HUES64 (cell line): ENCODE measurements around the gene CXCL16.
"Not testable (repeated sequence)": the region's sequence is repeated elsewhere in the genome, so short reads cannot be mapped to it uniquely, and the experiment has no call there.

Experiments
- H3K27ac ChIP-seq: 2 replicates; pipeline ENCODE4 v1.7.0; 2013; ENCODE audit warnings: low read depth, low read length, inconsistent platforms
- H3K27me3 ChIP-seq: 2 replicates; pipeline ENCODE4 v1.6.1; 2013; ENCODE audit warnings: mild to moderate bottlenecking, low read length; ENCODE audit not compliant: insufficient read depth
- H3K36me3 ChIP-seq: 2 replicates; pipeline ENCODE4 v1.6.1; 2013; ENCODE audit warnings: mild to moderate bottlenecking, low read length; ENCODE audit not compliant: insufficient read depth
- H3K4me1 ChIP-seq: 2 replicates; pipeline ENCODE4 v1.6.1; 2013; ENCODE audit warnings: mild to moderate bottlenecking, low read length, moderate library complexity; ENCODE audit not compliant: insufficient read depth
- H3K4me3 ChIP-seq: 2 replicates; pipeline ENCODE4 v1.5.1; 2013; ENCODE audit warnings: mild to moderate bottlenecking, low read length, moderate library complexity
- H3K9ac ChIP-seq: 2 replicates; pipeline ENCODE4 v1.6.1; 2013; ENCODE audit warnings: mild to moderate bottlenecking, low read depth, low read length
- H3K9me3 ChIP-seq: 2 replicates; pipeline ENCODE4 v1.6.1; 2013; ENCODE audit warnings: low read depth, low read length; ENCODE audit not compliant: insufficient read depth
- WGBS: fragments of 150-250, 120-280 bp; methylation state at CpG from one replicate; pipeline ENCODE4 v1.1.7; 2013; ENCODE audit warnings: missing lambda C conversion rate; 5-methylcytosine and 5-hydroxymethylcytosine counted together

CXCL16 gene

DNA sequence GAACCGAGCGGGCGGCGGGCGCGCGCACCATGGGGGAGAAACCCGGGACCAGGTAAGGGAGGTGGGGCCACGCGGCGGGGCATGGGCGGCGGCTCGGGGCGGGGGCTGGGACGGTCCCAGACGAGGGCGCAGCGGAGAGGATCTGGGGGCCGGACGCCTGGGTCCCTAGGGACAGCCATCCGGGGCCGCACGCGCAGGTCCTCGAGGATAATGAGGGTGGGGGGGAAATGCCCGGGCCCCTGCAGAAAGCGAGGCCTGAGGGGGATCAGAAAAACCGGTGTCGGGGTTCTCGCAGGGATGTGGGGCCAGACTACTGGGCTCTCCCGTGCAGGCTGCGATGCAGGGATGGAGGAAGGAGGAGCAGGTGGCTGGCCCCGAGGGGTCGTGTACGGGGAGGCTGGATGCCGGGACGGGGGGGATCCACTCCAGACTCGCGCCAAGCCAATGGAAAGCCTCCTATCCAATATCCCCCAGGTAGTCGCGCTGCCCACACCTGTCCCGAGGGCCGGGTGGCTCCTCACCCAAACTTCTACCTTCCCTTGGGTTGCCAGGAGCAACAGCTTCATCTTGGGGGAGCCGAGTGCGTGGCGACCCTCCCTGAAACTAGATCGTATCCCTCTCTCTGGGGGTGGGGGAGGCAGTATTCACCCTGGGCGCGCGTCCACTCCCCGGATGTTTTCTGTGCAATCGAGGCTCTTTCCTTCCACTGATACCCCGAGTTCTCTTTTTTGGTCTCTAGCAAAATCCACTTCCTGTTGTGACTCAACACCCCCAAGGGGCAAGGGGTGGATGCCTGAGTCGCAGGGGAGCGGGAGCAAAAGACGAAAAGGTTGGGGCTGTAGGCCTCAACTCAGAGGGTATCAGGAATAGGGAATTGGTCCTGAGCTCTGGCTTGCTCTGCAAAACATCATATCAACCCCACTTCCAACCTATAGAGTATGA lies 28.8 kb downstream of the CXCL16 start:
- no peaks in the 10 kb centered on the region for H3K9me3 ChIP-seq
- H3K4me3 ChIP-seq: peak overlapping the region; percentile 80
- peak overlapping the region; percentile 64 for H3K9ac ChIP-seq
- H3K4me1 ChIP-seq: peaks cover 10% of the 10 kb centered on the region
- WGBS: 13% methylated on average over 50 of the region's 57 CpGs
- H3K27ac ChIP-seq: peak overlapping the region; percentile 39; the same call in 1 of the 2 replicates
- H3K36me3 ChIP-seq: peaks cover 4% of the 10 kb centered on the region; the same call in 1 of the 2 replicates
- H3K27me3 ChIP-seq: 0 out of 2 replicates have a peak, but pooled peaks cover 3% of the 10 kb centered on the region

DNA sequence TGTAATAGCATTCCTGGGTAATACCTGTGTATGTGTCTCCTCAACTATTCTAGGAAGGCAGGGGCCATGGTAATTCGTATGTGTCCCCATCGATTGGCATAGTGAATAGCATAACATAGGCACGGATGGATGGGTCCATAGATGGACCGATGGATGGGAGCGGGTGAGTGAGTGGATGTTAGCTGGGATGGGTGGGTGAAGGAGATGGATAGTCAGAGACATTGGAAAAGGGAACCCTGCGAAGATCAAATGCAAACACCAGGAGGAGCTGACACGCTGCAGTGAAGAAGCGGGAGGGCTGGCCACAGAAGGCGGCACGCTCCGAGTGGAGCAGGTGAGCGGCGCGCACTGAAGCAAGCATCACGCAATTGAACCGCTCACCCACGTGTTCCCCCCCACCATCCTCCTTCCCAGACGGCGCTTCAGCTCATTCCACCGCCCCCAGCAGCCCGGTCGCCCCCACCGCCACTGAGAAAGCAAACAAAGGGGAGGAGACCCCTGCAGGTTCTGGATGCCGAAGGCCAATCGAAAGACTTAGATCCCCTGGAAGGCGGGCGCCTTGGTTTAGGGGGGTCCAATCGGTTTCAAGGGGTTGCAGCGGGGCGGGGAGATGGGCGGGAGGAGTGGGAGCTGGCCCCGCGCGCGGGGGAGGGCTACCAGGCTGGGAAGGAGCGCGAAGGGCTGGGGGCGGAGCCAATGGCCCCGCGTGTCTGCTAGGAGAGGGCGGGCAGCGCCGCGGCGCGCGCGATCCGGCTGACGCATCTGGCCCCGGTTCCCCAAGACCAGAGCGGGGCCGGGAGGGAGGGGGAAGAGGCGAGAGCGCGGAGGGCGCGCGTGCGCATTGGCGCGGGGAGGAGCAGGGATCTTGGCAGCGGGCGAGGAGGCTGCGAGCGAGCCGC lies 29.7 kb downstream of the CXCL16 start, which contains the start of gene ARRB2:
Gene ARRB2, plus strand, starts transcription at position 839 of the 899 bp plus-strand sequence. CDS start 90 bp downstream, outside the sequence.
- no peaks in the 10 kb centered on the region for H3K9me3 ChIP-seq
- H3K36me3 ChIP-seq: no peaks in the 10 kb centered on the region
- peak within 1 kb of the TSS; percentile 39; the same call in 1 of the 2 replicates for H3K27ac ChIP-seq
- peak within 1 kb of the TSS; percentile 64 for H3K9ac ChIP-seq
- H3K27me3 ChIP-seq: 0 out of 2 replicates have a peak, but pooled peaks cover 3% of the 10 kb centered on the region
- H3K4me1 ChIP-seq: peaks cover 10% of the 10 kb centered on the region
- peak within 1 kb of the TSS; percentile 80 for H3K4me3 ChIP-seq
- under 1% methylated on average over 67 of the region's 67 CpGs for WGBS

DNA sequence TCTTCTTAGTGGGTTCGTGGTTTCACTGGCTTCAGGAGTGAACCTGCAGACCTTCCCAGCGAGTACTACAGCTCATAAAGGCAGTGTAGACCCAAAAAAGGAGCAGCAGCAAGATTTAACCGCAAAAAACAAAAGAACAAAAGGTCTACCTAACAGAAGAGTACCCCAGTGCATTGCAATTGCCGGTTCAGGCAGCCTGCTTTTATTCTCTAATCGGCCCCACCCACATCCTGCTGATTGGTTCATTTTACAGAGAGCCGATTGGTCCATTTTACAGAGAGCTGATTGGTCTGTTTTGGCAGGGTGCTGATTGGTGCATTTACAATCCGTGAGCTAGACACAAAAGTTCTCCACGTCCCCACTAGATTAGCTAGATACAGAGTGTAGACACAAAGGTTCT lies 31.3 kb downstream of the CXCL16 start:
- Histone ChIP-seq H3K9ac (no peak overlapping the region), H3K9me3 (no peaks in the 10 kb centered on the region), H3K4me3 (no peak overlapping the region), H3K27me3 (0 out of 2 replicates have a peak, but pooled peaks cover 3% of the 10 kb centered on the region), H3K27ac (no peak overlapping the region), H3K4me1 (peaks cover 10% of the 10 kb centered on the region), H3K36me3 (no peaks in the 10 kb centered on the region)
- WGBS: 90% methylated on average over 7 of the region's 8 CpGs

DNA sequence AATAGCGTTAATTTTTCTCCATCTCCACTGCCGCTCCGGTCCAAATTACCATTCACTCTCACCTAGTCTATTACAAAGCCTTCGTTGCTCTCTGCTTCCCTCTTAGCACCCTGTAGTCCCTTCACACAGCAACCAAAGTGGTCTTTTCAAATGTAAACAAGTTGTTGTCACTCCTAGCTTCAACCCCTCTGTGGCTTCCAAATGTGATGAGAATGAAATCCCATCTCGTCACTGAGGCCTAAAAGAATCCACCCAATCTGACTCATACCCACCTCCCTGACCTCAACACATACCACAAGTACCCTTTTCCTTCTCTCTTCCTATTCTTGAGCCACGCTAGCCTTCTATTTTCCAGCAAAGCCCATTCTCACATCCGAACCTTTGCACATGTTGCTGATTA lies 33.6 kb downstream of the CXCL16 start:
- Histone ChIP-seq H3K9me3 (no peaks in the 10 kb centered on the region), H3K36me3 (peaks cover 4% of the 10 kb centered on the region; the same call in 1 of the 2 replicates), H3K4me1 (peaks cover 4% of the 10 kb centered on the region), H3K27ac (no peak overlapping the region; the same call in 1 of the 2 replicates), H3K9ac (no peak overlapping the region), H3K4me3 (no peak overlapping the region), H3K27me3 (no peaks in the 10 kb centered on the region)
- 27% methylated on average over 7 of the region's 7 CpGs for WGBS

DNA sequence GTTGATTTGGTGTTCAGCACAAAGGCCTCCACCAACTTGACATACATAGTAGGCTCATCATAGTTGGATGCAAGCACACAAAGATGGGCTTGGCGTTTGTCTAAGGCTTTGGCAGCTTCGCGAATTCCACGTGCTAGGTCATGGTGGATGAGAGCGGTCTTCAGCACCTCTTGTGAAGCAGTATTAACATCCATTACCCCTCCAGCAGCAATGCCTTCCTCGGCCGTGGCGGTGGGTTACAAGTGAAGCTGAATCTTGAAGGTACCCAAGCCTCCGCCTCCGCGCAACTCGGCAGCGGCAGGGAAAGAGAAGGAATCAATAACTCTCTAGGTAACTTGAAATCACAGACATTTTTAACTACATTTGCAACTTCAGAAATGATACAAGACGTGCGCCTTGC lies 34.7 kb downstream of the CXCL16 start:
- H3K4me1 ChIP-seq: peaks cover 3% of the 10 kb centered on the region; the same call in 1 of the 2 replicates
- H3K9me3 ChIP-seq: no peaks in the 10 kb centered on the region
- peak overlapping the region; percentile 95 for H3K4me3 ChIP-seq

DNA sequence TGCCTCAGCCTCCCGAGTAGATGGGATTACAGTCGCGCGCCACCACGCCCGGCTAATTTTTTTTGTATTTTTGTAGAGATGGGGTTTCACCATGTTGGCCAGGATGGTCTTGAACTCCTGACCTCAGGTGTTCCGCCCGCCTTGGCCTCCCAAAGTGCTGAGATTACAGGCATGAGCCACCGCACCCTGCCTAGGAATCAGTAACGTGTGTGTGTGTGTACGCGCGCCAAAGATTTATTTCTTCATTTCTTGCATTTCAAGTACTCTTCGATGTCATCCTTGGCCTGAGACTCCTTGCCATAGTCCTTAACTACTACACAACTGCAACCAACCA lies 35.2 kb downstream of the CXCL16 start:
- not testable (repeated sequence) for H3K27me3 ChIP-seq, H3K36me3 ChIP-seq, H3K9me3 ChIP-seq, H3K4me1 ChIP-seq
- Histone ChIP-seq H3K27ac (peak overlapping the region; percentile 86; the same call in 1 of the 2 replicates), H3K9ac (peak overlapping the region; percentile 96), H3K4me3 (peak overlapping the region; percentile 95)
- WGBS: 79% methylated on average over 14 of the region's 14 CpGs

More for the DNA sequence above, 34.7 kb downstream of the CXCL16 start:
- peaks cover 4% of the 10 kb centered on the region; the same call in 1 of the 2 replicates for H3K36me3 ChIP-seq
- 0 out of 2 replicates have a peak overlapping the region, but pooled peaks have one; percentile 30 for H3K27ac ChIP-seq
- H3K27me3 ChIP-seq: no peaks in the 10 kb centered on the region
- WGBS: 92% methylated on average over 15 of the region's 15 CpGs
- no peak overlapping the region; the same call in 1 of the 2 replicates for H3K9ac ChIP-seq

DNA sequence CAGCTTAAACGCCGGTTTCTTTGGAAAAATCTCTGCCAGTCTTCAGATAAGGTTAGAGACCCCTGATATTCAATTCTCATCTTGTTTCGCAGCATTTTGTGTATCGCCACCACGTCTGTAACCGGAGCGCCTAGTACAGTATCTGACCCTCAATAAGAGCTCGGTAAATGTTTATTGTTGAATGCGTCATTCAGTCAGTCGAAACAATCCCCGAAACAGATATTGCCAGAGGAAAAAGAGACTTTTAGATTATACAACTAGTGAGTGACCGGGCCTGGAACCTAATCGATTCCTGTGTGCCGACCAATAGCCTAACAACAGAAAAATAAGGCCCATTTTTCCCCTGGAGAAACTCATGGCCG lies 36.4 kb downstream of the CXCL16 start:
- Histone ChIP-seq H3K36me3 (peaks cover 7% of the 10 kb centered on the region), H3K27me3 (no peaks in the 10 kb centered on the region), H3K9me3 (no peaks in the 10 kb centered on the region), H3K9ac (peak overlapping the region; percentile 96), H3K4me1 (peaks cover 3% of the 10 kb centered on the region; the same call in 1 of the 2 replicates), H3K27ac (peak overlapping the region; percentile 86; the same call in 1 of the 2 replicates), H3K4me3 (peak overlapping the region; percentile 95)
- WGBS: 4% methylated on average over 15 of the region's 15 CpGs

DNA sequence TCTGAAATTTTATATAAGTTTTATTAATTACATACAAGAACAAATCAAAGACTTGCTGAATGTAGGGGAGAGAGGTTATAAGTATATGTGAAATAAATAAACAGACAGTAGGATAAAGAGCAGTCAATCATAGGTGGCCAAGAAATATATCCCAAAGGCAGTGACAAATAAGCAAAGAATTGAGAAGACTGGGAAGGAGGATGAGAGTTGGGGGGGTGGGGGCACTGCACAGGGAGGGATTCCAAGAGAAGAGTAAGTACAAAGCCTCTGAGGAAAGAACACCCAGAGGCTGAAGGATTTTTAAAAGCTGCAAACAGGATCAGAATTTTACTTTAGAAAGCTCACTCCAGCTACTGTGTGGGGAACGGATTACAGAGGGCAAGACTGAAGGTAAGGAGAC lies 38.6 kb downstream of the CXCL16 start:
- no peak overlapping the region for H3K9ac ChIP-seq
- peaks cover 27% of the 10 kb centered on the region for H3K36me3 ChIP-seq
- H3K4me3 ChIP-seq: no peak overlapping the region
- no peaks in the 10 kb centered on the region for H3K27me3 ChIP-seq
- H3K9me3 ChIP-seq: no peaks in the 10 kb centered on the region
- no peaks in the 10 kb centered on the region; the same call in 1 of the 2 replicates for H3K4me1 ChIP-seq
- H3K27ac ChIP-seq: no peak overlapping the region
- WGBS: 94% methylated on average over 1 of the region's 1 CpG

DNA sequence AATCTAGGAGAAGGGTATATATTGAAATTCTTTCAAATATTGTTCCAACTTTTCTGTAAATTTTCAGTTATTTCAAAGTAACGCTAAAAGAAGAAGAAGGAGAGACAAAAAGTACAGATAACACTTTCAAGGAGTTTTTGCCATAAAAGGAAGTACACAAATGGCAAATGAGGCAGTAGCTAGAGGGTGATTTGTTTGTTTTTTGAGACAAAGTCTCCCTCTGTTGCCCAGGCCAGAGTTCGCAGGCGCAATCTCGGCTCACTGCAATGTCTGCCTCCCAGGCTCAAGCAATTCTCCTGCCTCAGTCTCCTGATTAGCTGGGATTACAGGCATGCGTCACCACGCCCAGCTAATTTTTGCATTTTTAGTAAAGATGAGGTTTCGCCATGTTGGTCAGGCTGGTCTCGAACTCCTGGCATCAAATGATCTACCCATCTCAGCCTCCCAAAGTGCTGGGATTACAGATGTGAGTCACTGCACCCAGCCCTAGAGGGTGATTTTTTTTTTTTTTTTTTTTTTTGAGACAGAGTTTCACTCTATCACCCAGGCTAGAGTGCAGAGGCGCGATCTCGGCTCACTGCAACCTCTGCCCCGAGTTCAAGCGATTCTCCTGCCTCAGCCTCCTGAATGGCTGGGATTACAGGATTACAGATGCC lies 40.2 kb downstream of the CXCL16 start:
- peaks cover 32% of the 10 kb centered on the region for H3K36me3 ChIP-seq
- not testable (repeated sequence) for H3K4me1 ChIP-seq, H3K27me3 ChIP-seq, H3K4me3 ChIP-seq, H3K9ac ChIP-seq, H3K27ac ChIP-seq, H3K9me3 ChIP-seq
- 87% methylated on average over 13 of the region's 13 CpGs for WGBS

DNA sequence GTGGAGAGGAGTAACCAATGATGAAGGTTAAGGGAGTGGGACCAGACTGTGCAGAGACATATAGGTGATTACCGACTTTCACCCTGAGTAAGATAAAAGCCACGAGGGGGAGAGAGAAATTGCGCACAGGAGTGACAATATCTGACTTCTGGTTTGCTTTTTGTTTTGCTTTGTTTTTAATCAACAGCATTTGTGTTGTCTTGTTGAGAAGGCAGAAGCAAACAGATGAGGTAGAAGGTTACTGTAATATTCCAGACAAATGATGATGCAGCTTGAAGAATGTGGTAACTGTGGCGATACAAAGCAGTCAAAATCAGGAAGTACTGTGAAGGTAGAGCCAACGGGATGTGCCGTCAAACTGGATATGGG lies 43.3 kb downstream of the CXCL16 start:
- Histone ChIP-seq H3K27me3 (no peaks in the 10 kb centered on the region), H3K4me3 (no peak overlapping the region), H3K4me1 (no peaks in the 10 kb centered on the region), H3K36me3 (peaks cover 40% of the 10 kb centered on the region), H3K9me3 (no peaks in the 10 kb centered on the region), H3K27ac (no peak overlapping the region), H3K9ac (no peak overlapping the region)
- 96% methylated on average over 6 of the region's 6 CpGs for WGBS
